ENCODE data around the gene TSFM. TPM values are rescaled to one million over a fixed set of nuclear protein-coding genes. Genes with fewer than 3 reads are reported as not detected.

The TSFM gene
- total and polyA plus RNA-seq, 9 of the 15 experiments (the other 6 are each of a cell fraction or from before 2014, with no cell fraction given), result 44.6 to 198 (median 60.2) TPM

- TF ChIP-seq RNF219 (CRISPR knock-in tag; IDR thresholded peaks at IDR 0.05) (no peak), HMGXB4 (CRISPR knock-in tag; IDR thresholded peaks at IDR 0.05) (no peak), GABPB1 (CRISPR knock-in tag; IDR thresholded peaks at IDR 0.05) (peak; percentile 57), MTA1 (IDR thresholded peaks at IDR 0.05; ENCODE audit: borderline replicate concordance) (peak; percentile 98), SMAD3 (CRISPR knock-in tag; conservative IDR thresholded peaks at IDR 0.05) (no peak), KDM4B (IDR thresholded peaks at IDR 0.05; ENCODE audit: borderline replicate concordance in 2 of 2, low read depth in 1 of 2) (peak in 1 of 2 experiments; percentile 73; a peak in 1 of 4 replicates), USF1 (CRISPR knock-in tag; IDR thresholded peaks at IDR 0.05) (peak; percentile 80), ZNF77 (CRISPR knock-in tag; IDR thresholded peaks at IDR 0.05) (no peak), CTCF (IDR thresholded peaks at IDR 0.05 in 2 of 3, conservative IDR thresholded peaks at IDR 0.05 in 1 of 3; ENCODE audit: insufficient read depth in 2 of 3, low read depth in 1 of 3, low read length in 3 of 3) (no peak), LCOR (CRISPR knock-in tag; IDR thresholded peaks at IDR 0.05) (peak; percentile 97), PHF20 (IDR thresholded peaks at IDR 0.05; ENCODE audit: partially characterized antibody) (peak; percentile 90), CEBPG (CRISPR knock-in tag; IDR thresholded peaks at IDR 0.05) (no peak; the same call in 1 of the 2 replicates), CEBPG (tag; conservative IDR thresholded peaks at IDR 0.05 in 1 of 2, IDR thresholded peaks at IDR 0.05 in 1 of 2) (no peak), ZNF133 (CRISPR knock-in tag; IDR thresholded peaks at IDR 0.05) (no peak), CAMTA2 (CRISPR knock-in tag; conservative IDR thresholded peaks at IDR 0.05) (no peak), BRCA1 (IDR thresholded peaks at IDR 0.05) (no peak), BRCA1 (CRISPR knock-in tag; IDR thresholded peaks at IDR 0.05) (no peak), PCBP2 (IDR thresholded peaks at IDR 0.05; ENCODE audit: low read depth, low read length, poor library complexity, severe bottlenecking) (no peak), DDX20 (tag; IDR thresholded peaks at IDR 0.05; ENCODE audit: low read depth) (no peak), HOMEZ (CRISPR knock-in tag; IDR thresholded peaks at IDR 0.05) (no peak), SIN3A (IDR thresholded peaks at IDR 0.05; ENCODE audit: borderline replicate concordance in 2 of 2, control insufficient read depth in 1 of 2, low read depth in 2 of 2, low read length in 2 of 2) (peak; percentile 98 to 99)
Observed at GRCh38 chr12:57771873-57772428, 10.6 kb upstream of the TSFM start, which contains the start of gene METTL1 (continued).

Measured in K562 (cell line).